GM12878 (cell line): ENCODE data around the gene FBLIM1.

Source experiments
- CEBPB ChIP-seq, 2 experiments: fragments of 150-350 bp in 1 of 2; IDR thresholded peaks; 2 replicates each; pipeline ENCODE4 v1.6.1; 2012 to 2014; ENCODE audit warnings: low read depth in 2 of 2, low read length in 2 of 2, borderline replicate concordance in 1 of 2, inconsistent platforms in 1 of 2
- EP300 ChIP-seq, 2 experiments: fragments of 150-350 bp in 1 of 2; IDR thresholded peaks; 2 replicates each; pipeline ENCODE4 v1.6.1; 2011 to 2012; ENCODE audit warnings: low read depth in 2 of 2, low read length in 2 of 2, borderline replicate concordance in 1 of 2, improper control_type of control experiment in 1 of 2, inconsistent platforms in 1 of 2; ENCODE audit not compliant: control insufficient read depth in 1 of 2
- ESRRA ChIP-seq: IDR thresholded peaks from 2 replicates; pipeline ENCODE4 v1.6.1; 2012; ENCODE audit warnings: mild to moderate bottlenecking, low read length, improper control_type of control experiment
- EZH2 ChIP-seq: IDR thresholded peaks from 2 replicates; pipeline ENCODE4 v1.6.1; 2012; ENCODE audit warnings: low read depth, mild to moderate bottlenecking, control low read depth, inconsistent platforms, low read length, borderline replicate concordance; ENCODE audit not compliant: control insufficient read depth
- MEF2A ChIP-seq: IDR thresholded peaks from 2 replicates; pipeline ENCODE4 v1.6.1; 2011; ENCODE audit warnings: low read depth, mild to moderate bottlenecking, low read length, moderate library complexity; ENCODE audit not compliant: insufficient read depth
- NRF1 ChIP-seq: conservative IDR thresholded peaks from 2 replicates; pipeline ENCODE4 v1.6.1; 2011; ENCODE audit warnings: mild to moderate bottlenecking, low read depth, low read length, improper control_type of control experiment
- POLR2A ChIP-seq: IDR thresholded peaks from 2 replicates; pipeline ENCODE4 v1.6.1; 2011; ENCODE audit warnings: low read depth, mild to moderate bottlenecking, low read length
- POLR2AphosphoS2 ChIP-seq: IDR thresholded peaks from 2 replicates; pipeline ENCODE4 v1.6.1; 2011; ENCODE audit warnings: low read depth, mild to moderate bottlenecking, low read length, improper control_type of control experiment, moderate library complexity
- POLR2AphosphoS5 ChIP-seq: IDR thresholded peaks from 2 replicates; pipeline ENCODE4 v1.6.1; 2011; ENCODE audit warnings: mild to moderate bottlenecking, low read length, inconsistent platforms
- RAD21 ChIP-seq: IDR thresholded peaks from 2 replicates; pipeline ENCODE4 v1.6.1; 2011; ENCODE audit warnings: mild to moderate bottlenecking, low read depth, low read length, moderate library complexity; ENCODE audit not compliant: insufficient read depth
- SMC3 ChIP-seq: IDR thresholded peaks from 2 replicates; pipeline ENCODE4 v1.6.1; 2011; ENCODE audit warnings: low read length, improper control_type of control experiment, borderline replicate concordance
- SPI1 ChIP-seq: IDR thresholded peaks from 2 replicates; pipeline ENCODE4 v1.6.1; 2011; ENCODE audit warnings: low read depth, mild to moderate bottlenecking, low read length, moderate library complexity, borderline replicate concordance; ENCODE audit not compliant: insufficient read depth
- YY1 ChIP-seq: IDR thresholded peaks from 2 replicates; pipeline ENCODE4 v1.6.1; 2011; ENCODE audit warnings: low read depth, mild to moderate bottlenecking, low read length

GRCh38 chr1:15833842-15834405, 75.3 kb downstream of the FBLIM1 start:
- no peak for TF ChIP-seq SPI1
- TF ChIP-seq POLR2AphosphoS5: no peak
- TF ChIP-seq EZH2: no peak
- TF ChIP-seq POLR2AphosphoS2: no peak
- TF ChIP-seq POLR2A: no peak
- no peak for TF ChIP-seq MEF2A
- no peak for TF ChIP-seq YY1
- TF ChIP-seq CEBPB (IDR thresholded peaks at IDR 0.05; ENCODE audit: borderline replicate concordance in 1 of 2, low read depth in 2 of 2, low read length in 2 of 2): no peak
- no peak for TF ChIP-seq SMC3
- no peak for TF ChIP-seq RAD21
- TF ChIP-seq ESRRA: no peak
- TF ChIP-seq NRF1: no peak
- TF ChIP-seq EP300 (IDR thresholded peaks at IDR 0.05; ENCODE audit: borderline replicate concordance in 1 of 2, control insufficient read depth in 1 of 2, low read depth in 2 of 2, low read length in 2 of 2): no peak
